ENCODE data around the gene MEF2B.
A peak's percentile ranks its signal among the peaks of the same experiment; 100 is the strongest.
"Not testable (repeated sequence)": the region's sequence is repeated elsewhere in the genome, so short reads cannot be mapped to it uniquely, and the experiment has no call there.

The MEF2B gene

GRCh38 chr19:19192910-19193423, 22.9 kb upstream of the MEF2B start:
- no peak for DNase-seq (ENCODE audit: low read depth)

GRCh38 chr19:19192078-19192882, 22.2 kb upstream of the MEF2B start, which contains the start of the genes BORCS8 and RFXANK:
Gene BORCS8 (minus strand): TSS chr19:19192152. CDS start chr19:19192117, 35 bp downstream.
Gene RFXANK (plus strand): TSS chr19:19192258. CDS start chr19:19193947, 1,689 bp downstream.
- peak; percentile 97 for DNase-seq (ENCODE audit: low read depth)

- DNase-seq (ENCODE audit: low read depth): no peak
These were observed 21.7 kb upstream of the MEF2B start for GRCh38 chr19:19191768-19192077.

- no peak for DNase-seq (ENCODE audit: low read depth)
These were observed 16.7 kb upstream of the MEF2B start for GRCh38 chr19:19186742-19187141.

- peak; percentile 49 for DNase-seq (ENCODE audit: low read depth)
These were observed 16.0 kb upstream of the MEF2B start for GRCh38 chr19:19185853-19186740.

GRCh38 chr19:19181488-19181998, 11.5 kb upstream of the MEF2B start:
- DNase-seq (ENCODE audit: low read depth): no peak

- DNase-seq (ENCODE audit: low read depth): no peak
These were observed 9.7 kb upstream of the MEF2B start for GRCh38 chr19:19179548-19180441.

- no peak for DNase-seq (ENCODE audit: low read depth)
These were observed 6.9 kb upstream of the MEF2B start for GRCh38 chr19:19176950-19177349.

GRCh38 chr19:19173243-19173642, 3.2 kb upstream of the MEF2B start:
- DNase-seq (ENCODE audit: low read depth): not testable (repeated sequence)

GRCh38 chr19:19171821-19172532, 1.9 kb upstream of the MEF2B start:
- no peak for DNase-seq (ENCODE audit: low read depth)

GRCh38 chr19:19170873-19171672, 1.0 kb upstream of the MEF2B start:
- no peak for DNase-seq (ENCODE audit: low read depth)

- DNase-seq (ENCODE audit: low read depth): no peak
These were observed 619 bp downstream of the MEF2B start for GRCh38 chr19:19169236-19170052.

GRCh38 chr19:19167612-19168011, 2.5 kb downstream of the MEF2B start:
- no peak for DNase-seq (ENCODE audit: low read depth)

- no peak for DNase-seq (ENCODE audit: low read depth)
These were observed 4.7 kb downstream of the MEF2B start for GRCh38 chr19:19165396-19165795.

- DNase-seq (ENCODE audit: low read depth): no peak
These were observed 7.6 kb downstream of the MEF2B start for GRCh38 chr19:19162495-19162894.

GRCh38 chr19:19160461-19161035, 9.5 kb downstream of the MEF2B start:
- DNase-seq (ENCODE audit: low read depth): no peak

- no peak for DNase-seq (ENCODE audit: low read depth)
These were observed 10.5 kb downstream of the MEF2B start for GRCh38 chr19:19159534-19159933.

- no peak for DNase-seq (ENCODE audit: low read depth)
These were observed 12.3 kb downstream of the MEF2B start for GRCh38 chr19:19157808-19158207.
